K562 (cell line): ENCODE measurements around the gene PPP1CB. TPM values are rescaled to one million over a fixed set of nuclear protein-coding genes. Genes with fewer than 3 reads are reported as not detected.

ENCODE experiments used
- ATAC-seq: fragments of 200-7000 bp; cut with Tn5 transposase; 3 replicates; pipeline ENCODE4 v1.9.1; 2020; ENCODE audit warnings: moderate library complexity
- BruUV-seq: library from RNA; stranded (reverse); fragments of 400-500 nt; replicated peaks from 2 replicates; lab custom pipeline; 2021; lab: Mats Ljungman, UMichigan
- CTCF ChIA-PET: fragments of 300-600 bp; formaldehyde crosslinking; extraction: SDS; loops from one replicate; lab custom pipeline; 2021; ENCODE audit warnings: low intra/inter-chr PET ratio; lab: Yijun Ruan, JAX
- POLR2A ChIA-PET: fragments of 300-600, 350-650 bp; sonication (Branson Sonifier 250); formaldehyde crosslinking; extraction: SDS; loops from one replicate; lab custom pipeline; 2021; ENCODE audit warnings: antibody characterized with exemption, inconsistent platforms; lab: Yijun Ruan, JAX
- DNase-seq, 4 experiments: peaks; one replicate each; pipeline versions ENCODE4 v3.0.0 to v3.0.0-alpha.2; 2011 to 2018; ENCODE audit warnings: low spot score in 3 of 4, mixed read lengths in 3 of 4; ENCODE audit errors: extremely low read depth in 1 of 4
- FAIRE-seq: peaks from 2 replicates; lab custom pipeline; 2011; peaks lifted over from hg19 to GRCh38; lab: Jason Lieb, UNC
- H2AFZ ChIP-seq: 2 replicates; pipeline ENCODE4 v1.6.0; 2011; ENCODE audit warnings: low read depth, low read length, control low read depth, inconsistent platforms
- H3K27ac ChIP-seq: fragments of 200-600 bp; 3 replicates; pipeline ENCODE4 v1.8.0; 2011; ENCODE audit warnings: low read depth, mild to moderate bottlenecking, control low read depth, inconsistent platforms, low read length, moderate library complexity, mixed read lengths; ENCODE audit errors: extremely low read depth
- H3K27me3 ChIP-seq, 2 experiments: fragments of 300-600 bp in 1 of 2; 2 replicates in 1 of 2; 3 replicates in 1 of 2; pipeline versions ENCODE4 v1.6.0 to v1.8.0; 2011; ENCODE audit warnings: inconsistent platforms in 2 of 2, low read length in 2 of 2, mild to moderate bottlenecking in 1 of 2, mixed read lengths in 1 of 2, moderate library complexity in 1 of 2; ENCODE audit not compliant: control insufficient read depth in 2 of 2, insufficient read depth in 2 of 2
- H3K36me3 ChIP-seq: fragments of 300-600 bp; 3 replicates; pipeline ENCODE4 v1.8.0; 2011; ENCODE audit warnings: mild to moderate bottlenecking, low read length, inconsistent platforms; ENCODE audit not compliant: control insufficient read depth, insufficient read depth
- H3K4me1 ChIP-seq, 2 experiments: fragments of 200-600 bp in 1 of 2; replicated peaks in 1 of 2; 2 replicates in 1 of 2; 3 replicates in 1 of 2; pipeline versions ENCODE4 v1.5.1 to v1.8.0; 2011; ENCODE audit warnings: inconsistent platforms in 2 of 2, low read length in 2 of 2, mild to moderate bottlenecking in 1 of 2, mixed read lengths in 1 of 2, moderate library complexity in 1 of 2; ENCODE audit not compliant: control insufficient read depth in 2 of 2, insufficient read depth in 2 of 2
- H3K4me2 ChIP-seq: 2 replicates; pipeline ENCODE4 v1.6.1; 2011; ENCODE audit warnings: low read length, control low read depth, inconsistent platforms, mixed read lengths; ENCODE audit not compliant: insufficient read depth
- H3K4me3 ChIP-seq: fragments of 200-600 bp; sonication (generic), shearing (Covaris generic); 2 replicates; pipeline ENCODE4 v1.5.1; 2016; ENCODE audit warnings: control low read depth, inconsistent platforms
- H3K79me2 ChIP-seq: fragments of 200-600 bp; 3 replicates; pipeline ENCODE4 v1.8.0; 2011; ENCODE audit warnings: low read length, inconsistent platforms; ENCODE audit not compliant: control insufficient read depth, insufficient read depth
- H3K9ac ChIP-seq, 2 experiments: 2 replicates each; pipeline versions ENCODE4 v1.6.0 to v1.6.1; 2011; ENCODE audit warnings: low read depth in 2 of 2, low read length in 2 of 2, control low read depth in 1 of 2, inconsistent platforms in 1 of 2, mild to moderate bottlenecking in 1 of 2, mixed read lengths in 1 of 2; ENCODE audit not compliant: insufficient read depth in 1 of 2
- H3K9me1 ChIP-seq: one replicate; pipeline ENCODE4 v1.6.0; 2011; ENCODE audit warnings: inconsistent platforms, mild to moderate bottlenecking, low read length, moderate library complexity; ENCODE audit not compliant: control insufficient read depth, insufficient read depth
- H3K9me3 ChIP-seq: replicated peaks from 2 replicates; pipeline ENCODE4 v1.5.1; 2011; ENCODE audit warnings: low read depth, low read length, inconsistent platforms; ENCODE audit not compliant: control insufficient read depth, insufficient read depth
- H4K20me1 ChIP-seq: replicated peaks from 2 replicates; pipeline ENCODE4 v1.6.1; 2011; ENCODE audit warnings: low read length, inconsistent platforms, mixed read lengths; ENCODE audit not compliant: control insufficient read depth, insufficient read depth
- GATAD2B ChIP-seq: fragments of 450-650 bp; IDR thresholded peaks from 2 replicates; pipeline ENCODE4 v1.6.1; 2017; ENCODE audit warnings: mild to moderate bottlenecking, borderline replicate concordance
- SNRNP70 ChIP-seq: fragments of 200-400 bp; formaldehyde crosslinking; optimal IDR thresholded peaks from 2 replicates; pipeline ENCODE3; 2017; ENCODE audit warnings: low read depth, low read length
- ZNF12 ChIP-seq: sonication (generic); formaldehyde crosslinking; IDR thresholded peaks from 2 replicates; pipeline ENCODE4 v1.4.0; 2020; ENCODE audit warnings: mild to moderate bottlenecking, missing genetic modification reagents
- ZNF239 ChIP-seq: fragments of 250-450 bp; sonication (Bioruptor Pico); IDR thresholded peaks from 2 replicates; pipeline ENCODE4 v1.4.0; 2020; ENCODE audit warnings: mild to moderate bottlenecking
- WGBS: fragments of 100-300 bp; shearing (Covaris generic); methylation state at CpG from one replicate; pipeline ENCODE4 v1.1.6; 2016; ENCODE audit warnings: low coverage, mixed read lengths; ENCODE audit not compliant: insufficient coverage; ENCODE audit errors: missing lambda C conversion rate; 5-methylcytosine and 5-hydroxymethylcytosine counted together
- in situ Hi-C: fragments of 300-500 bp; cut with MboI; formaldehyde crosslinking; loops from 4 replicates; pipeline ENCODE4 v1.15.0; 2018; ENCODE audit warnings: inconsistent platforms, mixed read lengths
- intact Hi-C: fragments of 100-400 bp; cut with micrococcal nuclease; formaldehyde crosslinking; loops from 2 replicates; pipeline ENCODE4 v1.14.2; 2022
- polyA plus RNA-seq, 8 experiments: library from polyadenylated mRNA; depleted of rRNA in 4 of 8; stranded (reverse) in 5 of 8; unstranded in 3 of 8; fragments of >200 nt; fragmentation: Nextera tagmentation in 2 of 8; fragmentation: Illumina TruSeq in 1 of 8; extraction: Ambion mirVana in 2 of 8; extraction: Trizol in 1 of 8; gene quantifications; 2 replicates each; pipeline versions ENCODE4 v1.2.1 to v1.2.3, GENCODE V29; 2011 to 2014; ENCODE audit warnings: inconsistent platforms in 1 of 8, missing spikeins in 1 of 8
- total RNA-seq, 7 experiments: library from RNA; depleted of rRNA in 6 of 7; stranded (reverse); fragments of >200 nt in 6 of 7; fragmentation: Illumina TruSeq in 2 of 7; extraction: Trizol in 2 of 7; gene quantifications; 2 replicates each; pipeline versions ENCODE4 v1.2.1 to v1.2.3, GENCODE V29; 2011 to 2021; ENCODE audit warnings: low replicate concordance in 1 of 7
- TF ChIP-seq, protein P1 (sequence below): fragments of 450-650 bp; IDR thresholded peaks from 2 replicates; pipeline ENCODE4 v1.6.1; 2016; ENCODE audit warnings: antibody characterized with exemption

The PPP1CB gene
- total and polyA plus RNA-seq, 9 of the 15 experiments (the other 6 are each of a cell fraction or from before 2014, with no cell fraction given), result 25.6 to 118 (median 58.9) TPM

DNA sequence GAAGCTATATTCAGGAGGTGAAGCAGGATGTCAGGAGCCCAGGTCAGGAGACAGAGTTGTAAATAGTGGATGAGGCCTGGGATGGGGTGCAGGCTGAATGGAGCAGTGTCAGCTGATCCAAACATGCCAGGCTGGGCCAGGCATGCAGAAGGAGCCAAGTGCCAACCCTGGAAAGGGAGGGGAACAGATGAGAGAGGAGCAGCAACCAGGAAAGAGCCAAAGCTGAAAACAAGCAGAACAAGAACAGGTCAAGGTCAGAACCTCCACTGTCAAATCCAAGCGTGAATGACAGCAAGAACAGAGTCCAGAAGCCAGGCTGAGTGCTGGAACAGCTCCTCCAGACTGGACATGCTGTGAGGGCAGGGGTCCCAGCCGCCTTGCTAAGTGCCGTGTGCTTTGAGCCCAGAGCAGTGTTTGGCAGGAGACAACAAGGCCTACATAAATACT is 49.2 kb upstream of the PPP1CB start:
- Histone ChIP-seq H3K4me1 (no peaks in the 10 kb centered on the region; a peak in 1 of 5 replicates), H4K20me1 (no peaks in the 10 kb centered on the region), H3K27ac (no peak overlapping the region), H2AFZ (no peak overlapping the region), H3K9me3 (no peaks in the 10 kb centered on the region), H3K9ac (no peak overlapping the region), H3K4me2 (no peak overlapping the region), H3K9me1 (no peaks in the 10 kb centered on the region), H3K36me3 (no peaks in the 10 kb centered on the region), H3K27me3 (no peaks in the 10 kb centered on the region; a peak in 1 of 5 replicates), H3K4me3 (no peak overlapping the region), H3K79me2 (no peaks in the 10 kb centered on the region)
- no peak for TF ChIP-seq ZNF239 (CRISPR knock-in tag)
- no peak for ATAC-seq
- in situ Hi-C loops (no loop called here), intact Hi-C loops (no loop called here)
- ChIA-PET POLR2A (interaction anchor here (0.6 to 1.5 kb wide), 2 partner anchors 8 to 153 kb away, joined by 3 read pairs; no protein-coding TSS in a partner anchor), CTCF (no interaction called here)
- no peak for DNase-seq
- no peak for FAIRE-seq
- WGBS, result 38% methylated on average over 3 of the region's 3 CpGs
- no TSS peak for BruUV-seq

DNA sequence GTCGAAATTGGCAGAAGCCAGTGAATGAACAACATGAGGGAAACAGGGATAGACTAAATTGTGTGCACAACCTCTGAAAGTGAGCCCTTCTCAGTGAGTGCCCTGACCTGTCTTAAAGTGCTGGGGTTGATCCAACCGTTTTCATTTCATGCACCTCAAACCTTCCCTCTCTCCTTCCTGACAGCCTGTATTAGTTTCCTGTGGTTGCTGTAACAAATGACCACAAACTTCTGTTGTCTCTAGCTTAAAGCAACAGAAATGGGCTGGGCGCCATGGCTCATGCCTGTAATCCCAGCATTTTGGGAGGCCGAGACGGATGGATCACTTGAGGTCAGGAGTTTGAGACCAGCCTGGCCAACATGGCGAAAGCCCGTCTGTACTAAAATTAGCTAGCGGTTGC is 48.8 kb upstream of the PPP1CB start:
- no peak for FAIRE-seq
- in situ Hi-C loops, result no loop called here

More for the DNA sequence above, 48.8 kb upstream of the PPP1CB start:
- Histone ChIP-seq H3K27me3 (no peaks in the 10 kb centered on the region; a peak in 1 of 5 replicates), H3K4me2 (no peak overlapping the region), H3K79me2 (no peaks in the 10 kb centered on the region), H3K4me3 (no peak overlapping the region), H3K9me3 (no peaks in the 10 kb centered on the region), H4K20me1 (no peaks in the 10 kb centered on the region), H3K4me1 (no peaks in the 10 kb centered on the region; a peak in 1 of 5 replicates), H3K9ac (no peak overlapping the region), H3K9me1 (no peaks in the 10 kb centered on the region), H3K36me3 (no peaks in the 10 kb centered on the region), H2AFZ (no peak overlapping the region), H3K27ac (no peak overlapping the region)
- intact Hi-C loops, result no loop called here
- ATAC-seq, result no peak
- ChIA-PET CTCF (no interaction called here), POLR2A (interaction anchor here (0.6 to 1.5 kb wide), 2 partner anchors 9 to 154 kb away, joined by 3 read pairs; no protein-coding TSS in a partner anchor)
- 0 out of 2 replicates have a peak, but pooled peaks have one; percentile 71 for TF ChIP-seq ZNF12
- TF ChIP-seq, protein P1, sequence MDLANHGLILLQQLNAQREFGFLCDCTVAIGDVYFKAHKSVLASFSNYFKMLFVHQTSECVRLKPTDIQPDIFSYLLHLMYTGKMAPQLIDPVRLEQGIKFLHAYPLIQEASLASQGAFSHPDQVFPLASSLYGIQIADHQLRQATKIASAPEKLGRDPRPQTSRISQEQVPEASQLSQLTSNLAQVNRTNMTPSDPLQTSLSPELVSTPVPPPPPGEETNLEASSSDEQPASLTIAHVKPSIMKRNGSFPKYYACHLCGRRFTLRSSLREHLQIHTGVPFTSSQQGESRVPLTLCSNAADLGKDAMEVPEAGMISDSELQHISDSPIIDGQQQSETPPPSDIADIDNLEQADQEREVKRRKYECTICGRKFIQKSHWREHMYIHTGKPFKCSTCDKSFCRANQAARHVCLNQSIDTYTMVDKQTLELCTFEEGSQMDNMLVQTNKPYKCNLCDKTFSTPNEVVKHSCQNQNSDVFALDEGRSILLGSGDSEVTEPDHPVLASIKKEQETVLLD, result no peak
- no peak for TF ChIP-seq GATAD2B
- TF ChIP-seq SNRNP70, result no peak
- BruUV-seq, result no TSS peak
- no peak for DNase-seq
- 61% methylated on average over 6 of the region's 8 CpGs for WGBS
